K562 (cell line): ENCODE measurements around the gene PAPSS2. TPM values are rescaled to one million over a fixed set of nuclear protein-coding genes. Genes with fewer than 3 reads are reported as not detected.

ENCODE experiments used
- ATAC-seq: fragments of 200-7000 bp; cut with Tn5 transposase; 3 replicates; pipeline ENCODE4 v1.9.1; 2020; ENCODE audit warnings: moderate library complexity
- BruUV-seq: library from RNA; stranded (reverse); fragments of 400-500 nt; replicated peaks from 2 replicates; lab custom pipeline; 2021; lab: Mats Ljungman, UMichigan
- CTCF ChIA-PET: fragments of 300-600 bp; formaldehyde crosslinking; extraction: SDS; loops from one replicate; lab custom pipeline; 2021; ENCODE audit warnings: low intra/inter-chr PET ratio; lab: Yijun Ruan, JAX
- POLR2A ChIA-PET: fragments of 300-600, 350-650 bp; sonication (Branson Sonifier 250); formaldehyde crosslinking; extraction: SDS; loops from one replicate; lab custom pipeline; 2021; ENCODE audit warnings: antibody characterized with exemption, inconsistent platforms; lab: Yijun Ruan, JAX
- DNase-seq, 4 experiments: peaks; one replicate each; pipeline versions ENCODE4 v3.0.0 to v3.0.0-alpha.2; 2011 to 2018; ENCODE audit warnings: low spot score in 3 of 4, mixed read lengths in 3 of 4; ENCODE audit errors: extremely low read depth in 1 of 4
- FAIRE-seq: peaks from 2 replicates; lab custom pipeline; 2011; peaks lifted over from hg19 to GRCh38; lab: Jason Lieb, UNC
- H2AFZ ChIP-seq: 2 replicates; pipeline ENCODE4 v1.6.0; 2011; ENCODE audit warnings: low read depth, low read length, control low read depth, inconsistent platforms
- H3K27ac ChIP-seq: fragments of 200-600 bp; 3 replicates; pipeline ENCODE4 v1.8.0; 2011; ENCODE audit warnings: low read depth, mild to moderate bottlenecking, control low read depth, inconsistent platforms, low read length, moderate library complexity, mixed read lengths; ENCODE audit errors: extremely low read depth
- H3K27me3 ChIP-seq, 2 experiments: fragments of 300-600 bp in 1 of 2; 2 replicates in 1 of 2; 3 replicates in 1 of 2; pipeline versions ENCODE4 v1.6.0 to v1.8.0; 2011; ENCODE audit warnings: inconsistent platforms in 2 of 2, low read length in 2 of 2, mild to moderate bottlenecking in 1 of 2, mixed read lengths in 1 of 2, moderate library complexity in 1 of 2; ENCODE audit not compliant: control insufficient read depth in 2 of 2, insufficient read depth in 2 of 2
- H3K36me3 ChIP-seq: fragments of 300-600 bp; 3 replicates; pipeline ENCODE4 v1.8.0; 2011; ENCODE audit warnings: mild to moderate bottlenecking, low read length, inconsistent platforms; ENCODE audit not compliant: control insufficient read depth, insufficient read depth
- H3K4me1 ChIP-seq, 2 experiments: fragments of 200-600 bp in 1 of 2; replicated peaks in 1 of 2; 2 replicates in 1 of 2; 3 replicates in 1 of 2; pipeline versions ENCODE4 v1.5.1 to v1.8.0; 2011; ENCODE audit warnings: inconsistent platforms in 2 of 2, low read length in 2 of 2, mild to moderate bottlenecking in 1 of 2, mixed read lengths in 1 of 2, moderate library complexity in 1 of 2; ENCODE audit not compliant: control insufficient read depth in 2 of 2, insufficient read depth in 2 of 2
- H3K4me2 ChIP-seq: 2 replicates; pipeline ENCODE4 v1.6.1; 2011; ENCODE audit warnings: low read length, control low read depth, inconsistent platforms, mixed read lengths; ENCODE audit not compliant: insufficient read depth
- H3K4me3 ChIP-seq: fragments of 200-600 bp; sonication (generic), shearing (Covaris generic); 2 replicates; pipeline ENCODE4 v1.5.1; 2016; ENCODE audit warnings: control low read depth, inconsistent platforms
- H3K79me2 ChIP-seq: fragments of 200-600 bp; 3 replicates; pipeline ENCODE4 v1.8.0; 2011; ENCODE audit warnings: low read length, inconsistent platforms; ENCODE audit not compliant: control insufficient read depth, insufficient read depth
- H3K9ac ChIP-seq, 2 experiments: 2 replicates each; pipeline versions ENCODE4 v1.6.0 to v1.6.1; 2011; ENCODE audit warnings: low read depth in 2 of 2, low read length in 2 of 2, control low read depth in 1 of 2, inconsistent platforms in 1 of 2, mild to moderate bottlenecking in 1 of 2, mixed read lengths in 1 of 2; ENCODE audit not compliant: insufficient read depth in 1 of 2
- H3K9me1 ChIP-seq: one replicate; pipeline ENCODE4 v1.6.0; 2011; ENCODE audit warnings: inconsistent platforms, mild to moderate bottlenecking, low read length, moderate library complexity; ENCODE audit not compliant: control insufficient read depth, insufficient read depth
- H3K9me3 ChIP-seq: replicated peaks from 2 replicates; pipeline ENCODE4 v1.5.1; 2011; ENCODE audit warnings: low read depth, low read length, inconsistent platforms; ENCODE audit not compliant: control insufficient read depth, insufficient read depth
- H4K20me1 ChIP-seq: replicated peaks from 2 replicates; pipeline ENCODE4 v1.6.1; 2011; ENCODE audit warnings: low read length, inconsistent platforms, mixed read lengths; ENCODE audit not compliant: control insufficient read depth, insufficient read depth
- ARHGAP35 ChIP-seq: fragments of 450-650 bp; IDR thresholded peaks from 2 replicates; pipeline ENCODE4 v1.6.1; 2018; ENCODE audit not compliant: partially characterized antibody
- BRF2 ChIP-seq: IDR thresholded peaks from 3 replicates; pipeline ENCODE4 v1.6.1; 2011; ENCODE audit warnings: borderline replicate concordance, mild to moderate bottlenecking; ENCODE audit not compliant: insufficient read length, insufficient read depth
- MLX ChIP-seq, 2 experiments: fragments of 450-650 bp in 1 of 2; sonication (generic) in 1 of 2; formaldehyde crosslinking; conservative IDR thresholded peaks; 2 replicates each; pipeline versions ENCODE4 v1.4.0 to v1.8.1; 2020 to 2022; ENCODE audit warnings: mild to moderate bottlenecking in 1 of 2, missing genetic modification reagents in 1 of 2
- RBM22 ChIP-seq: fragments of 200-400 bp; formaldehyde crosslinking; IDR thresholded peaks from 2 replicates; pipeline ENCODE4 v1.6.1; 2018; ENCODE audit warnings: low read length, low read depth; ENCODE audit not compliant: poor library complexity, severe bottlenecking
- SAP30 ChIP-seq: fragments of 200-600 bp; sonication (generic); IDR thresholded peaks from 2 replicates; pipeline ENCODE4 v1.6.1; 2012; ENCODE audit warnings: borderline replicate concordance, low read depth, mild to moderate bottlenecking, moderate library complexity, low read length, control low read depth, inconsistent platforms; ENCODE audit not compliant: insufficient read depth, poor library complexity, severe bottlenecking
- TCF7L2 ChIP-seq: fragments of 150-350 bp; IDR thresholded peaks from 2 replicates; pipeline ENCODE4 v1.6.1; 2016; ENCODE audit warnings: low read depth, mild to moderate bottlenecking, low read length, moderate library complexity
- ZNF512 ChIP-seq: IDR thresholded peaks from 2 replicates; pipeline ENCODE4 v1.6.1; 2016; ENCODE audit warnings: missing genetic modification characterization, missing compliant biosample characterization
- ZNF561 ChIP-seq: fragments of 450-650 bp; formaldehyde crosslinking; conservative IDR thresholded peaks from 2 replicates; pipeline ENCODE4 v1.4.0; 2020; ENCODE audit warnings: mild to moderate bottlenecking, moderate library complexity
- WGBS: fragments of 100-300 bp; shearing (Covaris generic); methylation state at CpG from one replicate; pipeline ENCODE4 v1.1.6; 2016; ENCODE audit warnings: low coverage, mixed read lengths; ENCODE audit not compliant: insufficient coverage; ENCODE audit errors: missing lambda C conversion rate; 5-methylcytosine and 5-hydroxymethylcytosine counted together
- in situ Hi-C: fragments of 300-500 bp; cut with MboI; formaldehyde crosslinking; loops from 4 replicates; pipeline ENCODE4 v1.15.0; 2018; ENCODE audit warnings: inconsistent platforms, mixed read lengths
- intact Hi-C: fragments of 100-400 bp; cut with micrococcal nuclease; formaldehyde crosslinking; loops from 2 replicates; pipeline ENCODE4 v1.14.2; 2022
- polyA plus RNA-seq, 8 experiments: library from polyadenylated mRNA; depleted of rRNA in 4 of 8; stranded (reverse) in 5 of 8; unstranded in 3 of 8; fragments of >200 nt; fragmentation: Nextera tagmentation in 2 of 8; fragmentation: Illumina TruSeq in 1 of 8; extraction: Ambion mirVana in 2 of 8; extraction: Trizol in 1 of 8; gene quantifications; 2 replicates each; pipeline versions ENCODE4 v1.2.1 to v1.2.3, GENCODE V29; 2011 to 2014; ENCODE audit warnings: inconsistent platforms in 1 of 8, missing spikeins in 1 of 8
- total RNA-seq, 7 experiments: library from RNA; depleted of rRNA in 6 of 7; stranded (reverse); fragments of >200 nt in 6 of 7; fragmentation: Illumina TruSeq in 2 of 7; extraction: Trizol in 2 of 7; gene quantifications; 2 replicates each; pipeline versions ENCODE4 v1.2.1 to v1.2.3, GENCODE V29; 2011 to 2021; ENCODE audit warnings: low replicate concordance in 1 of 7
- TF ChIP-seq, protein P1 (sequence below): fragments of 450-650 bp; IDR thresholded peaks from 2 replicates; pipeline ENCODE4 v1.6.1; 2016; ENCODE audit warnings: low read depth, mild to moderate bottlenecking, moderate library complexity

The PAPSS2 gene
- total and polyA plus RNA-seq, 9 of the 15 experiments (the other 6 are each of a cell fraction or from before 2014, with no cell fraction given) = 0.01 to 0.29 TPM; not detected in 7

DNA sequence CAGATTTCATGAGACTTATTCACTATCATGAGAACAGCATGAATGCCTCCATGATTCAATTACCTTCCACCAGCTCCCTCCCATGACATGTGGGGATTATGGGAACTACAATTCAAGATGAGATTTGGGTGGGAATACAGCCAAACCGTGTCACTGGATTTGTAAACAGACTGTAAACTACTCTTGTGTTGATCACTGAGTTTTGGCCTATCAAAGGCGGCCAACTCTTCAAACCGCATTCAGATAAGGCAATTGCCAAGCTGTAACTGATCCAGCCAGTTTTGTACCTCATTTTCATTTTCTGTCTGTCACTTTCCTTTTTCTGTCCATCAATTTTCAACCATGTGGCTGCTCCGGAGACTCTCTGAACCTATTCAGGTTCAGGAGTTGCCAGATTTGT lies 27.2 kb upstream of the PAPSS2 start:
- ChIA-PET POLR2A (no interaction called here), CTCF (no interaction called here)
- H3K4me2 ChIP-seq = no peak overlapping the region
- FAIRE-seq (no peak), DNase-seq (no peak)
- H3K4me3 ChIP-seq = no peak overlapping the region
- H3K36me3 ChIP-seq = no peaks in the 10 kb centered on the region
- no peak overlapping the region for H3K27ac ChIP-seq
- H2AFZ ChIP-seq = no peak overlapping the region
- no peaks in the 10 kb centered on the region for H3K4me1 ChIP-seq
- in situ Hi-C loops = no loop called here
- H3K9me1 ChIP-seq = no peaks in the 10 kb centered on the region
- H3K9ac ChIP-seq = no peak overlapping the region
- no peaks in the 10 kb centered on the region for H3K9me3 ChIP-seq
- BruUV-seq = no TSS peak
- no peaks in the 10 kb centered on the region for H4K20me1 ChIP-seq
- no peaks in the 10 kb centered on the region; a peak in 1 of 5 replicates for H3K27me3 ChIP-seq
- TF ChIP-seq TCF7L2 (no peak), RBM22 (no peak)
- TF ChIP-seq, all 486 proteins: peak for 0
- H3K79me2 ChIP-seq = no peaks in the 10 kb centered on the region
- ATAC-seq = no peak
- intact Hi-C loops = no loop called here
- 3% methylated on average over 4 of the region's 4 CpGs for WGBS

GRCh38 chr10:87634311-87634710 lies 25.4 kb upstream of the PAPSS2 start:
- no peak for DNase-seq
- no peak for FAIRE-seq
- no peak overlapping the region for H3K4me2 ChIP-seq
- TF ChIP-seq, protein P1, sequence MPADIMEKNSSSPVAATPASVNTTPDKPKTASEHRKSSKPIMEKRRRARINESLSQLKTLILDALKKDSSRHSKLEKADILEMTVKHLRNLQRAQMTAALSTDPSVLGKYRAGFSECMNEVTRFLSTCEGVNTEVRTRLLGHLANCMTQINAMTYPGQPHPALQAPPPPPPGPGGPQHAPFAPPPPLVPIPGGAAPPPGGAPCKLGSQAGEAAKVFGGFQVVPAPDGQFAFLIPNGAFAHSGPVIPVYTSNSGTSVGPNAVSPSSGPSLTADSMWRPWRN = no peak
- TF ChIP-seq BRF2 = no peak
- no peak for TF ChIP-seq ARHGAP35
- TF ChIP-seq MLX (CRISPR knock-in tag; conservative IDR thresholded peaks at IDR 0.05) = no peak
- TF ChIP-seq SAP30 = no peak
- TF ChIP-seq ZNF561 = no peak
- no peak for TF ChIP-seq ZNF512 (tag)

More at GRCh38 chr10:87634311-87634710, 25.4 kb upstream of the PAPSS2 start:
- Histone ChIP-seq H3K4me3 (no peak overlapping the region), H4K20me1 (no peaks in the 10 kb centered on the region), H3K36me3 (no peaks in the 10 kb centered on the region), H3K27ac (no peak overlapping the region), H2AFZ (no peak overlapping the region), H3K9ac (no peak overlapping the region), H3K4me1 (no peaks in the 10 kb centered on the region), H3K9me3 (no peaks in the 10 kb centered on the region), H3K27me3 (no peaks in the 10 kb centered on the region; a peak in 1 of 5 replicates), H3K79me2 (no peaks in the 10 kb centered on the region), H3K9me1 (no peaks in the 10 kb centered on the region)
- ChIA-PET POLR2A (no interaction called here), CTCF (no interaction called here)
- in situ Hi-C loops (no loop called here), intact Hi-C loops (no loop called here)
- WGBS = 12% methylated on average over 2 of the region's 2 CpGs
- no peak for ATAC-seq
- BruUV-seq = no TSS peak
